GM12873 (cell line): ENCODE measurements around the gene STAC2.

Source experiments
- TF ChIP-seq, protein P1 (sequence below): IDR thresholded peaks from 2 replicates; pipeline ENCODE4 v1.5.1; 2012; ENCODE audit warnings: low read depth, mild to moderate bottlenecking, moderate library complexity, low read length, control low read depth; ENCODE audit not compliant: insufficient read depth; ENCODE audit errors: missing control alignments

Gene STAC2

DNA sequence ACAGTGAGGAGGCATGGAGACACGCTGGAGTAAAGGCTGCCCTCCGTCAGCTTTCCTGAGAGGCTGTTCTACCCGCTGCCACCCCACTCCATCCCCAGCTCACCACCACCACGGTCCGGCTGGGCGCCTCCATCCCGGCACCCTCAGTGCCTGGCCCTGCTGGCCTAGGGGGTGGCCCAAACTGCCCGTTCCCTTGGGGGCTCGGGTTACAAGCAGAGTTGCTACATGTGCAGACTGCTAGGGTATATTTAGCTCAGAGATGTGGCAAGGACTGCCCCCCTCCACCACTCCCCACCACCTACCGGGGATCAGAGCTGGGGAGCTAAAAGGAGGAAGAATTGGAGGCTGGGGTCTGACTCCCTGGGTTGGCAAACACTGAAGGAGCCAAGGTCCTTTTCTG, 32.4 kb downstream of the STAC2 start:
- TF ChIP-seq, protein P1, sequence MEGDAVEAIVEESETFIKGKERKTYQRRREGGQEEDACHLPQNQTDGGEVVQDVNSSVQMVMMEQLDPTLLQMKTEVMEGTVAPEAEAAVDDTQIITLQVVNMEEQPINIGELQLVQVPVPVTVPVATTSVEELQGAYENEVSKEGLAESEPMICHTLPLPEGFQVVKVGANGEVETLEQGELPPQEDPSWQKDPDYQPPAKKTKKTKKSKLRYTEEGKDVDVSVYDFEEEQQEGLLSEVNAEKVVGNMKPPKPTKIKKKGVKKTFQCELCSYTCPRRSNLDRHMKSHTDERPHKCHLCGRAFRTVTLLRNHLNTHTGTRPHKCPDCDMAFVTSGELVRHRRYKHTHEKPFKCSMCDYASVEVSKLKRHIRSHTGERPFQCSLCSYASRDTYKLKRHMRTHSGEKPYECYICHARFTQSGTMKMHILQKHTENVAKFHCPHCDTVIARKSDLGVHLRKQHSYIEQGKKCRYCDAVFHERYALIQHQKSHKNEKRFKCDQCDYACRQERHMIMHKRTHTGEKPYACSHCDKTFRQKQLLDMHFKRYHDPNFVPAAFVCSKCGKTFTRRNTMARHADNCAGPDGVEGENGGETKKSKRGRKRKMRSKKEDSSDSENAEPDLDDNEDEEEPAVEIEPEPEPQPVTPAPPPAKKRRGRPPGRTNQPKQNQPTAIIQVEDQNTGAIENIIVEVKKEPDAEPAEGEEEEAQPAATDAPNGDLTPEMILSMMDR, result no peak

GRCh38 chr17:39192901-39193300, 32.8 kb downstream of the STAC2 start:
- TF ChIP-seq, protein P1, result no peak

DNA sequence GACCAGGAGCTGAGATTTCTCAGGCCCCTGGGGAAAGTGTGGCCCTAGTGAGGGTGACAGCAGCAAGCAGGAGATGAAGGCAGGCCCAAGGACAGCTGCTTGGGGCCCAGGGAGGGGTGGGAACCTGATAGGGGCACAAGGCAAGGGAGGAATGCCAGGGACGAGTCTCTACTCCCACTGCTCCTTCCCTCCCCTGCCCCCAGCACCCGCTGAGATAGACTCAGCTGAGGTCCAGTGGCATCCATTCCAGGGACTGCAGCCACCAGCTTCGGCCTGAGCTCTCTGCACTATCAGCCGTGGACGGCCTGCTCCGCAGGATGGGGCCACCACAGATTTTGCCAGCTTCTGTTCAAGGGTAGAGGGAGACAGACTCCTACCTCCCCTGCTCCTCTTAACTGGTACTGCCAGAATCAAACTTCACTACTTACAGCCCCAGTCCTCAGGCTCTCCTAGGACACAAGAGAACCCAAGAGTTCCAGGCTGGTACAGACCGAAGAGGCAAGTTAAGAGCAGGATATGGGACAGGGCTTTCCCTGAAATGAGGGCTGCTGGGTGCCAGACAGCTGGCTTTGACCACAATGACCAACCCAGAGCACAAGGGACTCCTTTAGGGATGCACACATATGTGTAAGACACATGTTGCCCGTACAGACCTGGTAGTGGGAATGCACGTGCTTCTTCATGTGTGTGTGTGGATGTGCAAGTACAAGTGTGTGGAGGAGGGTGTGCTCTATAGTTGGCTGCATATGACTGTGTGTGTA, 33.8 kb downstream of the STAC2 start:
- TF ChIP-seq, protein P1, result no peak

DNA sequence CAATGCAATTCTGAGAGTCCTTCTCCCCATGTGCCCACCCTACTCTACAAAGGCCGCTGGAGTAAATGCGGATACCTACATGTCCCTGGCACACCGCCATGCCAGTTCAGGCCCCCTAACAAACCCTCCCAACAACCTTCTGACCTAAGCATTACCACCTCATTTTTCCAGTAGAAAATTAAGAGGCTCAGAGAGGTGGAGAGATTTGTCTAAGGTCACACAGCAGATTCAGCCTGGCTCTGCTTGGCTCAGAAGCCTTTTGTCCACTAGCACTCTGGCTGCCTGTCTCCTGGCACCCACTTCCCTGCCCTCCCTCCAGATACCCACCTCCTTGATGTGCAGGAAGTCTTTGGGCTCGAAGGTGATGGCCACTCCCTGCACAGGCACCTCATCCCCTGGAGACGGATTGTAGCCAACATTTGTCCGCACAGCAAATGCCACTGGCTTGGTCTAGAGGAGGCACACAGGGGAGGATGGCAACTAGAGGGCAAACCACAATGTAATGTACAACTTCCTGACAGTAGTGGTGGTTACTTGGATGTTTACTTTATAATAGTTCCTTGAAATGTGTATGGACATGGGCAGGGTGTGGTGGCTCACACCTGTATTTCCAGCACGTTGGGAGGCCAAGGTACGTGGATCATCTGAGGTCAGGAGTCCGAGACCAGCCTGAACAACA, 38.5 kb downstream of the STAC2 start:
- TF ChIP-seq, protein P1, result no peak

DNA sequence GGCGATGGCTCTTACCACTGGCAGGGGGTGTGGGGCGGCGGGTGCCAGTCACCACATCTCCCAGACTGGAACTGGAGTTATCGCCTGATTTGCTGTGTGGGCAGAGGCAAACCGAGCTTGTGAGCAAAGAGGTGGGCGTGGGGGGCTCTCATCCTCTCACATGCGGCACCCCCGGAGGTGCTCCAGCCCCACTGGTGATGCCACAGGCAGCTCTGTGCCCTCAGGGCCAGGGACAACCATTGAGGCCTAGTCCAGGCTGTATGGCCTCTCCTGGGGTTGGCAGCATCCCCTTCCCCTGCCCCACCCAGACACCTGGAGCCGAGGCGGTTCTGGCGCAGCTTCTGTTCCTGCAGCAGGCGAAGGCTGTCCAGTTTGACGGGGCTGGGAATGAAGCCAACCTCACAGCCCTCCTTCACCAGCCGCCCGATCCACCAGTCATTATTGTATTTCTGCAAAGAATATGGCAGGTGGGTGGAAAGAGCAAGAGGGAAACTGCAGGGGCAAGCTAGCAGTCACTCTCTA, 39.2 kb downstream of the STAC2 start:
- TF ChIP-seq, protein P1, result no peak

DNA sequence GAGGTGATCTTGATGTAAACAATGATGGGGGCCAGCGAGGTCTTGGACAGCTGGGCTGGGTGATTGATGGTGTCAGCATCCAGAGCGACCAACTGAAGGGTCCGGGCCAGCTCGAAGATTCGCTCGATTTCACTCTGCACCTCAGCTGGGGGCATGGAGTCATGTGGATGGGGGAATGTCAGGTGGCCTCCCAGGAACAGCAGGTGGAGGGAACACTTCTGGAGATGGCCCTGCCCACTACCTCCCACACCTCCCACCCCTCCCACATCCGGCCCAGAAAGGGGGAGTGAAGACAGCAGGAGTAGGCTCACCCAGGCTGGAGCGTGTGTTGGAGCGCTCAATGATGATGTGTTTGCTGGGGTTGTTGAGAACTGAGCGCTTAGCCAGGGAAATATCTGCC, 42.0 kb downstream of the STAC2 start:
- TF ChIP-seq, protein P1, result no peak

- TF ChIP-seq, protein P1, result no peak
Measured at GRCh38 chr17:39183045-39183444, 42.7 kb downstream of the STAC2 start.
